NCI-H146 treated with DMSO at 0.1 percent for 48 hours (cell line): ENCODE results near the gene TBCCD1.
A peak's percentile ranks its signal among the peaks of the same experiment; 100 is the strongest.
"Not testable (repeated sequence)": the region's sequence is repeated elsewhere in the genome, so short reads cannot be mapped to it uniquely, and the experiment has no call there.

ENCODE experiments used
- DNase-seq: peaks from one replicate; lab custom pipeline; 2025; ENCODE audit not compliant: unreplicated experiment; lab: John Stamatoyannopoulos, UW

Gene TBCCD1

GRCh38 chr3:186520431-186520830 lies 46.7 kb downstream of the TBCCD1 start:
- DNase-seq = no peak

DNA sequence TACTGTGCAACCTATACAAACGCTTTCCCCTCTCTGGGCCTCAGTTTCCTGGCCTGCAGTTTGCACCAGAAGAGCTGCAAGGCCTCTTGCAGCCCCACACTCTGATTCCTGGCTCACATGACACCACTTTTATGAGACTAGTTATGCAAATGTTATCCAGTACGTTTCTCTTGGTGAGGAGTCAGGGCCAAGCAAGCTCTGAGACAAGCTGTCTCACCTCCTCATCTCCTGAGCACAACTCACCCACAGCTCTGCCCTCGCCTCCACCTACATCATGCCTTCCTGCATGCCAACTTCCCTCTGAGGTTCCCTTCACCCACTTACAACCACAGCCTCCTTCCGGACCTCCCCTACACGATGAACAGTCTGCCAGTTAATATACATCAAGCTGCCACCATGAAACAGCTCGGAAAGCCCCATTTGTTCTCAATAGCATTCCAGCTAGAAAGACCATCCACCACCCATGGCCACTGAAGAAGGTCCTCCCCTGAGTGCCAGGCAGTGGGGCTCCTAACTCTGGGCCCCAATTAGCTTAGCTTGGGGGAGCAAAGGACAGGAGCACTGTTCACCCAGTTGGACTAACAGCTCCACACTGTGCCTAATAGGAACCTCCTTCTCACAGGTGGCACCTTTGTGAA lies 48.0 kb downstream of the TBCCD1 start:
- DNase-seq = no peak

GRCh38 chr3:186517218-186517617 lies 49.9 kb downstream of the TBCCD1 start:
- no peak for DNase-seq

- no peak for DNase-seq
These were observed 50.5 kb downstream of the TBCCD1 start for GRCh38 chr3:186516646-186517045.

GRCh38 chr3:186515125-186515524 lies 52.0 kb downstream of the TBCCD1 start:
- DNase-seq = no peak

- DNase-seq = no peak
These were observed 52.7 kb downstream of the TBCCD1 start for GRCh38 chr3:186514296-186515002.

GRCh38 chr3:186513386-186513785 lies 53.8 kb downstream of the TBCCD1 start:
- no peak for DNase-seq

GRCh38 chr3:186512570-186513302 lies 54.4 kb downstream of the TBCCD1 start:
- DNase-seq = no peak

DNA sequence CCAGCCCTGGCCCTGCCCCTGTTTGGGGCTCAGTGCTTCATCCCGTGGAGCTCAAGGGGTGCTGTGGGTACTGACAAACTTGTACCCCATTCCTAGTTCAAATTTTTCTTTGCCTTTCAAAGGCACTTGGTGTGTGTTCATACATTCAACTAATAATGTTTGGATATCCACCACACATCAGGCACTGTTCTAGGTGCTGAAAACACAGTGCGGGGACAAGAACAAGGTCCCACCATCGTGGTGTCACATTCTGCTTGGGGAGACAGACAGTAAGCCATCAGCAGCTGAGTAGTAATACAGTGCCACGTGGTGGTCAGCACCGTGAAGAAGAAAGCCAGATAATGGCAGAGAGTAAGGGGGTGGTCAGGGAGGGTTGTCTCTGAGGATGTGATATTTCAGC lies 55.4 kb downstream of the TBCCD1 start:
- no peak for DNase-seq

- DNase-seq = no peak
These were observed 55.9 kb downstream of the TBCCD1 start for GRCh38 chr3:186511245-186511644.

- no peak for DNase-seq
These were observed 56.6 kb downstream of the TBCCD1 start for GRCh38 chr3:186510374-186511079.

DNA sequence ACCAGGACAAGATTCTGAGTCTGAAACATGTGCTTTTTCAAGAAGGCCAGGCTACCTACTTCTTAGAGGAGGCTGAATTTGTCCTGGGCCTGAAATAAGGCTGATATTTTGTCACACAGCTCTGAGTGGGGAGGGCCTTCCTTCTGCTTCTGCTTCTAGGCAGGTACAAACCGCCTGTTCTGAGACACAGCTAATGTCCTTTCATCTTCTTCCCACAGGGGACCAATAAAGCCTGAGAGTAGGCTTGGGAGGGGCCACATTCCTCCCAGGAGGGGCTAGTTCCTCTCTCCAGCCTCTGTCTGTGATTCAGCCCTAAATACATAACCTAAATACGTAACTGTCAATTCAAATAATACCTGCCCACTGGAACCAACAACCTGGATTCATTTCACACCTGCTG lies 57.7 kb downstream of the TBCCD1 start:
- peak; percentile 75 for DNase-seq

- no peak for DNase-seq
These were observed 60.3 kb downstream of the TBCCD1 start for GRCh38 chr3:186506857-186507256.

DNA sequence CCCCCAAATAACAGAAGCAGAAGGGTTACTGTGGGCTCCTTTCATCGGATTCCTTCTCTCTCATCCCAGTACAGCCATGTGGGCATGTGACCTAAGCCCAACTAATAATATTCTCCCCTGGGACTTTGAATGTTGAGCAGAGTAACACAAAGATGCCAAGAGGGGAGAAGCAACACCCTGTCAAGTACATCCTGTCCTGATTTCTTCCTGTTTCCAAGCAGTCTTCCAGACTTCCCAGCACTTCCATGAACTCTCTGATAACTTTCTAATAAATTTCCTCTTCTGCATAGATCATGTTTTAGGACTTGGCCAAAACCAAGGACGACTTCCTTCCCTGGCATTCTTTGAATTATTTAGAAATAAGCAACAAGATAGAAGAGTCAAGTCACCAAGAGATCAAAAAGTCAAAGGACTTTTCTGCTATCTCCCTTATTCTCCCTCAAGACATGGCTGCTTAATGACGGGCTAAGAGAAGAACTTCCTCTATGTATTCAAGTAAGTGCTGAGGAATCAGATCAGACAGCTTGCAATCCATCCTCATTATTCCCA lies 60.9 kb downstream of the TBCCD1 start:
- DNase-seq = no peak

- no peak for DNase-seq
These were observed 64.0 kb downstream of the TBCCD1 start for GRCh38 chr3:186502966-186503712.

DNA sequence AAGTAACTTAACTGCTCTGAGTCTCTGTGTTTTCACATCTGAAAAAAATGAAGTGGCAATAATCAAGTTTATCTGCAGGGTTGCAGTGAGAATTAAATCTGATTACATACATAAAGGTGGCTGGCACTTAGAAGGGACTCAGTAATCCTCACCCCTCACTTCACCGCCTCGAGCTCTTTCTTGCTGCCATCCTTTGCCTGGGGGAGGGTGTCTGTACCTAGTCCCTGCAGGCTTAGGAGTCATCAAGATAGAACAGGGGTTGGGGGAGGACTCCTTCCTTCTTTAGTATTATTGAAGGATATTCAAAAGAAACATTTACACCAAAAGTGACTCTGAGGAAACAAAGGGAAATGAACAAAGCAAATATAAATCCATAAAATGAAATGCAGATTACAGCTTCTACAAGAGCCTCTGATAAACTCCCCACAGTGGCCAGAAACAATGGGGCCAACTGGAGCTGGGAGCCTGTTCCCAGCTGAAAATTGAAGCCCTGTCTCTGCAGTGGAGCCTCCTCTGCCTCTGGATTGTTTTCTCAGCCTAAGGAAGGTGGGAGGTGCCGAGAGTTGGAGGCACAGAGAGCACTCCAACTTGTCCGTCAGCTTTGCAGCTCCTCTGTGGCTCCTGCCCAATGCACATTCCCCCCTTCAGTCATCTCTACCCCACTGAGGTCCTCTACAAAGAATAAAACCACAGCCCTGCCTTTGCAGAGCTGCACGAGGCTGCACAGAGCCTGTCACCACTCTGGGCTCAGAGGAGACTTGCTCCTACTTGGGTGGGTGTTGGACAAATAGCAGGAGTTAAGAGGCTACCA lies 64.8 kb downstream of the TBCCD1 start:
- DNase-seq = no peak

DNA sequence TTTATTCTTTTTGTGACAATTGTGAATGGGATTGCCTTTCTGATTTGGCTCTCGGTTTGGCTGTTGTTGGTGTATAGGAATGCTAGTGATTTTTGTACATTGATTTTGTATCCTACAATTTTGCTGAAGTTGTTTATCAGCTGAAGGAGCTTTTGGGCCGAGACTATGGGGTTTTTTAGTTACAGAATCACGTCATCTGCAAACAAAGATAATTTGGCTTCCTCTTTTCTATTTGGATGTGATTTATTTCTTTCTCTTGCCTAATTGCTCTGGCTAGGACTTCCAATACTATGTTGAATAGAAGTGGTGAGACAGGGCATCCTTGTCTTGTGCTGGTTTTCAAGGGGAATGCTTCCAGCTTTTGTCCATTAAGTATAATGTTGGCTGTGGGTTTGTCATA lies 67.2 kb downstream of the TBCCD1 start:
- DNase-seq = not testable (repeated sequence)

DNA sequence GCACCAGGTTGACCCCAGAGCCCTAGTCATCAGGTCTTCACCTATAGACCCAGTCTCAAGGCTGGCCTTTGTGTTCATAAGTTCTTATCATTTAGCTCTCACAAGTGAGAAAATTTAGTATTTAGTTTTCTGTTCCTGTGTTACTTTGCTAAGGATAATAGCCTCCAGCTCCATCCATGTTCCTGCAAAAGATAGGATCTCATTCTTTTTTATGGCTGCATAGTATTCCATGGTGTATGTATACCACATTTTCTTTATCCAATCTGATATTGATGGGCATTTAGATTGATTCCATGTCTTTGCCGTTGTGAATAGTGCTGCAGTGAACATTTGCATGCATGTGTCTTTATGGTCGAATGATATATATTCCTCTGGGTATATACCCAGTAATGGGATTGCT lies 69.1 kb downstream of the TBCCD1 start:
- DNase-seq = not testable (repeated sequence)

GRCh38 chr3:186497608-186498007 lies 69.5 kb downstream of the TBCCD1 start:
- no peak for DNase-seq

DNA sequence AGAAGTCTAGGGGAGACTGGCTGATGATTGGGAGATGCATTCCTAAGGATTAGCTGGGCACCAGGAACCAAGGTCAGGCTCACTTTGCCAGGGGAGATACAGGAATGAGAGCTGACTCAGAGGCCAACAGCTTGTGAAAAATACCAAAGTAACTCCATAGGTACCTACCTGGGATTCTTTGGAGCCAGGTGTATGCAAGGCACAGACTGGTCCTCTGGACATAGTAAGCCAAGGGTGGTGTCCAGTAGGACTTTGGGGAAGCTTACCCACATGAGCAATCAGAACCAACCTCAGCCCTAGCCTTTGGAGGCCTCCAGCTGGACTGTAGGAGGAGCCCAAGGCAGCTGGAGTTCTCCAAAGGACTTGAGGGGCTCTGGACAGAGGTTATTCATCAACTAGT lies 70.5 kb downstream of the TBCCD1 start:
- no peak for DNase-seq
